ENCODE data around the gene TRIM43B.
"Not testable (repeated sequence)": the region's sequence is repeated elsewhere in the genome, so short reads cannot be mapped to it uniquely, and the experiment has no call there.

DNA sequence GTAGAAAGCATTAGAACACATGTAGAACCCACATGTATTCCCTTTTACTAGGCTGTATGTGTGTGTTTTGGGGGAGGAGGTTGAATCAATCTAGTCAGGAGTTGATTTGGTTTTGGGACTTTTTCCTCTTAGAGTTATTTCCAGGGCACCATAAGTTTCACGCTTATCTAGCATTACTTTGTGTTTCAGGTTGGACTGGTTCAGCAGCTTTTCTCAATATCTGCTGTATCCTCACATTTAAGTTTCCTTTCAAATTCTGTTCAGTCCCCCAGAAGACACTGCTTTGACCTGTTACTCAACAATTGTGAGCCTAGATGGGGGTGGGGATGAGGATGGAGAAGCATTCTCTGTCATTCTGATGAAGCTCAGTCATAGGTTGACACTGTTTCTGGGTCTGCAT lies 7.5 kb upstream of the TRIM43B start:
- not testable (repeated sequence) for TF ChIP-seq ZFP30 (CRISPR knock-in tag; IDR thresholded peaks at IDR 0.05); BACH2 (CRISPR knock-in tag; IDR thresholded peaks at IDR 0.05; ENCODE audit: borderline replicate concordance); GLIS3 (CRISPR knock-in tag; IDR thresholded peaks at IDR 0.05); TOX (CRISPR knock-in tag; IDR thresholded peaks at IDR 0.05; ENCODE audit: borderline replicate concordance); ZNF70 (CRISPR knock-in tag; IDR thresholded peaks at IDR 0.05); ESRRG (CRISPR knock-in tag; IDR thresholded peaks at IDR 0.05); CSDC2 (CRISPR knock-in tag; IDR thresholded peaks at IDR 0.05); TCF4 (CRISPR knock-in tag; IDR thresholded peaks at IDR 0.05; ENCODE audit: borderline replicate concordance); ISL1 (CRISPR knock-in tag; IDR thresholded peaks at IDR 0.05)
- TF ChIP-seq, protein P1, sequence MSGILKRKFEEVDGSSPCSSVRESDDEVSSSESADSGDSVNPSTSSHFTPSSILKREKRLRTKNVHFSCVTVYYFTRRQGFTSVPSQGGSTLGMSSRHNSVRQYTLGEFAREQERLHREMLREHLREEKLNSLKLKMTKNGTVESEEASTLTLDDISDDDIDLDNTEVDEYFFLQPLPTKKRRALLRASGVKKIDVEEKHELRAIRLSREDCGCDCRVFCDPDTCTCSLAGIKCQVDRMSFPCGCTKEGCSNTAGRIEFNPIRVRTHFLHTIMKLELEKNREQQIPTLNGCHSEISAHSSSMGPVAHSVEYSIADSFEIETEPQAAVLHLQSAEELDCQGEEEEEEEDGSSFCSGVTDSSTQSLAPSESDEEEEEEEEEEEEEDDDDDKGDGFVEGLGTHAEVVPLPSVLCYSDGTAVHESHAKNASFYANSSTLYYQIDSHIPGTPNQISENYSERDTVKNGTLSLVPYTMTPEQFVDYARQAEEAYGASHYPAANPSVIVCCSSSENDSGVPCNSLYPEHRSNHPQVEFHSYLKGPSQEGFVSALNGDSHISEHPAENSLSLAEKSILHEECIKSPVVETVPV (CRISPR knock-in tag; IDR thresholded peaks at IDR 0.05) = not testable (repeated sequence)
- TF ChIP-seq, protein P2, sequence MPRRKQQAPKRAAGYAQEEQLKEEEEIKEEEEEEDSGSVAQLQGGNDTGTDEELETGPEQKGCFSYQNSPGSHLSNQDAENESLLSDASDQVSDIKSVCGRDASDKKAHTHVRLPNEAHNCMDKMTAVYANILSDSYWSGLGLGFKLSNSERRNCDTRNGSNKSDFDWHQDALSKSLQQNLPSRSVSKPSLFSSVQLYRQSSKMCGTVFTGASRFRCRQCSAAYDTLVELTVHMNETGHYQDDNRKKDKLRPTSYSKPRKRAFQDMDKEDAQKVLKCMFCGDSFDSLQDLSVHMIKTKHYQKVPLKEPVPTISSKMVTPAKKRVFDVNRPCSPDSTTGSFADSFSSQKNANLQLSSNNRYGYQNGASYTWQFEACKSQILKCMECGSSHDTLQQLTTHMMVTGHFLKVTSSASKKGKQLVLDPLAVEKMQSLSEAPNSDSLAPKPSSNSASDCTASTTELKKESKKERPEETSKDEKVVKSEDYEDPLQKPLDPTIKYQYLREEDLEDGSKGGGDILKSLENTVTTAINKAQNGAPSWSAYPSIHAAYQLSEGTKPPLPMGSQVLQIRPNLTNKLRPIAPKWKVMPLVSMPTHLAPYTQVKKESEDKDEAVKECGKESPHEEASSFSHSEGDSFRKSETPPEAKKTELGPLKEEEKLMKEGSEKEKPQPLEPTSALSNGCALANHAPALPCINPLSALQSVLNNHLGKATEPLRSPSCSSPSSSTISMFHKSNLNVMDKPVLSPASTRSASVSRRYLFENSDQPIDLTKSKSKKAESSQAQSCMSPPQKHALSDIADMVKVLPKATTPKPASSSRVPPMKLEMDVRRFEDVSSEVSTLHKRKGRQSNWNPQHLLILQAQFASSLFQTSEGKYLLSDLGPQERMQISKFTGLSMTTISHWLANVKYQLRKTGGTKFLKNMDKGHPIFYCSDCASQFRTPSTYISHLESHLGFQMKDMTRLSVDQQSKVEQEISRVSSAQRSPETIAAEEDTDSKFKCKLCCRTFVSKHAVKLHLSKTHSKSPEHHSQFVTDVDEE (CRISPR knock-in tag; IDR thresholded peaks at IDR 0.05) = not testable (repeated sequence)
- TF ChIP-seq, protein P3, sequence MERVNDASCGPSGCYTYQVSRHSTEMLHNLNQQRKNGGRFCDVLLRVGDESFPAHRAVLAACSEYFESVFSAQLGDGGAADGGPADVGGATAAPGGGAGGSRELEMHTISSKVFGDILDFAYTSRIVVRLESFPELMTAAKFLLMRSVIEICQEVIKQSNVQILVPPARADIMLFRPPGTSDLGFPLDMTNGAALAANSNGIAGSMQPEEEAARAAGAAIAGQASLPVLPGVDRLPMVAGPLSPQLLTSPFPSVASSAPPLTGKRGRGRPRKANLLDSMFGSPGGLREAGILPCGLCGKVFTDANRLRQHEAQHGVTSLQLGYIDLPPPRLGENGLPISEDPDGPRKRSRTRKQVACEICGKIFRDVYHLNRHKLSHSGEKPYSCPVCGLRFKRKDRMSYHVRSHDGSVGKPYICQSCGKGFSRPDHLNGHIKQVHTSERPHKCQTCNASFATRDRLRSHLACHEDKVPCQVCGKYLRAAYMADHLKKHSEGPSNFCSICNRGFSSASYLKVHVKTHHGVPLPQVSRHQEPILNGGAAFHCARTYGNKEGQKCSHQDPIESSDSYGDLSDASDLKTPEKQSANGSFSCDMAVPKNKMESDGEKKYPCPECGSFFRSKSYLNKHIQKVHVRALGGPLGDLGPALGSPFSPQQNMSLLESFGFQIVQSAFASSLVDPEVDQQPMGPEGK (CRISPR knock-in tag; IDR thresholded peaks at IDR 0.05; ENCODE audit: borderline replicate concordance) = not testable (repeated sequence)
